Tibial nerve (tissue), 3 donors: ENCODE results near the gene ERN2.

ENCODE experiments used
- CTCF ChIP-seq, 5 experiments: fragments of 200-600 bp in 3 of 5; fragments of 450-650 bp in 2 of 5; sonication (generic) in 3 of 5; IDR thresholded peaks; one replicate each; pipeline ENCODE4 v1.5.1; 2016 to 2019; ENCODE audit warnings: antibody characterized with exemption in 5 of 5, mild to moderate bottlenecking in 3 of 5, moderate library complexity in 2 of 5
- POLR2A ChIP-seq, 2 donors: fragments of 450-650 bp; IDR thresholded peaks; one replicate each; pipeline ENCODE4 v1.6.1; 2017; ENCODE audit warnings: antibody characterized with exemption in 2 of 2, mild to moderate bottlenecking in 2 of 2, moderate library complexity in 2 of 2

DNA sequence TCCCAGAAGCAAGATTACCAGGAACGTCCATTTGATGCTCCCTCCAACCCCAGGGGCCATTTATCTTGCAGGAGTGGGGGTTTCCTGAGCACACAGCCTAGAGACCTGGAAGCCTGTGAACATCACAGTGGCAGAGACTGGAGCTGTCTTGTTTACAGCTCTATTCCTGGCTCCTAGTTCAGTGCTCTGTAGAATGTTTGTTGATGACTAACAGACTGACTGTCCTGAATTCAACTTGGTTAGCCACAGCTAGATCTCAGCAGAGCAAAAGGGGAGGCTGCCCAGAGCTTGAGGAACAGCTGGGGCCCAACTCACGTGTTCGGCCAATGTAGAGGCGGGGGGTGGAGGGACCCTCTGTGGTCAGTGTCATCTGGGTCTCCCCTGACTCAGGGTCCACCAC lies 6.6 kb downstream of the ERN2 start:
- TF ChIP-seq CTCF (IDR thresholded peaks at IDR 0.05): no peak
- no peak for TF ChIP-seq POLR2A (IDR thresholded peaks at IDR 0.05)
